Neural cell (in vitro differentiated cells): ENCODE measurements around the gene C8A.

Experiments used
- EP300 ChIP-seq: fragments of 450-650 bp; conservative IDR thresholded peaks from 2 replicates; pipeline ENCODE4 v1.6.1; 2014; ENCODE audit warnings: antibody characterized with exemption, mild to moderate bottlenecking, moderate library complexity; ENCODE audit not compliant: poor library complexity, severe bottlenecking
- MXI1 ChIP-seq: fragments of 450-650 bp; conservative IDR thresholded peaks from 2 replicates; pipeline ENCODE4 v1.6.1; 2014; ENCODE audit warnings: antibody characterized with exemption, mild to moderate bottlenecking; ENCODE audit not compliant: poor library complexity, severe bottlenecking
- POLR2AphosphoS5 ChIP-seq: IDR thresholded peaks from 2 replicates; pipeline ENCODE4 v1.6.1; 2012
- RAD21 ChIP-seq: fragments of 450-650 bp; conservative IDR thresholded peaks from 2 replicates; pipeline ENCODE4 v1.6.1; 2014; ENCODE audit warnings: antibody characterized with exemption, mild to moderate bottlenecking, moderate library complexity
- TF ChIP-seq, protein P1 (sequence below): fragments of 450-650 bp; IDR thresholded peaks from 2 replicates; pipeline ENCODE4 v1.5.1; 2014; ENCODE audit warnings: antibody characterized with exemption, mild to moderate bottlenecking, moderate library complexity; ENCODE audit not compliant: poor library complexity, severe bottlenecking
- TF ChIP-seq, protein P2 (sequence below): IDR thresholded peaks from 2 replicates; pipeline ENCODE4 v1.6.1; 2012; ENCODE audit warnings: borderline replicate concordance

DNA sequence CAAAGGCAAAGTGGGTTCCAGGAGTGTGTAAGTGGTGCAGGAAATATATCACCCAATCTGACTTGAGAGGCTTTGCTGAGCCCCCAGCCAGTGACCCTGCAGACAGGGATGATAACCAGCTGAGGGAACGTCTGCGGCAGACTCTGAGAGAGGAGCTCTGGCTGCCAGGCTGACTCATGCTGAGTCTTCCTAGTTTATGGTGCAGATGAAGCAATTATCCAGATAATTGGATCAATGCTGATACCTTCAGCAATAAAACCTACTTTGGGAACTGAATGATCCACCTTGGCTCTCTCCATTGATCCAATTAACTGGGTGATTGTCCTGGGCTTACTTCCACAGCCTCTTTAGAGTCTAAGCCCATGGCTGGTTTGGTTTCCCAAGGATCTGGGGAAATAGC lies 103.9 kb downstream of the C8A start:
- TF ChIP-seq, protein P1, sequence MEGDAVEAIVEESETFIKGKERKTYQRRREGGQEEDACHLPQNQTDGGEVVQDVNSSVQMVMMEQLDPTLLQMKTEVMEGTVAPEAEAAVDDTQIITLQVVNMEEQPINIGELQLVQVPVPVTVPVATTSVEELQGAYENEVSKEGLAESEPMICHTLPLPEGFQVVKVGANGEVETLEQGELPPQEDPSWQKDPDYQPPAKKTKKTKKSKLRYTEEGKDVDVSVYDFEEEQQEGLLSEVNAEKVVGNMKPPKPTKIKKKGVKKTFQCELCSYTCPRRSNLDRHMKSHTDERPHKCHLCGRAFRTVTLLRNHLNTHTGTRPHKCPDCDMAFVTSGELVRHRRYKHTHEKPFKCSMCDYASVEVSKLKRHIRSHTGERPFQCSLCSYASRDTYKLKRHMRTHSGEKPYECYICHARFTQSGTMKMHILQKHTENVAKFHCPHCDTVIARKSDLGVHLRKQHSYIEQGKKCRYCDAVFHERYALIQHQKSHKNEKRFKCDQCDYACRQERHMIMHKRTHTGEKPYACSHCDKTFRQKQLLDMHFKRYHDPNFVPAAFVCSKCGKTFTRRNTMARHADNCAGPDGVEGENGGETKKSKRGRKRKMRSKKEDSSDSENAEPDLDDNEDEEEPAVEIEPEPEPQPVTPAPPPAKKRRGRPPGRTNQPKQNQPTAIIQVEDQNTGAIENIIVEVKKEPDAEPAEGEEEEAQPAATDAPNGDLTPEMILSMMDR, result no peak
- TF ChIP-seq, protein P2, sequence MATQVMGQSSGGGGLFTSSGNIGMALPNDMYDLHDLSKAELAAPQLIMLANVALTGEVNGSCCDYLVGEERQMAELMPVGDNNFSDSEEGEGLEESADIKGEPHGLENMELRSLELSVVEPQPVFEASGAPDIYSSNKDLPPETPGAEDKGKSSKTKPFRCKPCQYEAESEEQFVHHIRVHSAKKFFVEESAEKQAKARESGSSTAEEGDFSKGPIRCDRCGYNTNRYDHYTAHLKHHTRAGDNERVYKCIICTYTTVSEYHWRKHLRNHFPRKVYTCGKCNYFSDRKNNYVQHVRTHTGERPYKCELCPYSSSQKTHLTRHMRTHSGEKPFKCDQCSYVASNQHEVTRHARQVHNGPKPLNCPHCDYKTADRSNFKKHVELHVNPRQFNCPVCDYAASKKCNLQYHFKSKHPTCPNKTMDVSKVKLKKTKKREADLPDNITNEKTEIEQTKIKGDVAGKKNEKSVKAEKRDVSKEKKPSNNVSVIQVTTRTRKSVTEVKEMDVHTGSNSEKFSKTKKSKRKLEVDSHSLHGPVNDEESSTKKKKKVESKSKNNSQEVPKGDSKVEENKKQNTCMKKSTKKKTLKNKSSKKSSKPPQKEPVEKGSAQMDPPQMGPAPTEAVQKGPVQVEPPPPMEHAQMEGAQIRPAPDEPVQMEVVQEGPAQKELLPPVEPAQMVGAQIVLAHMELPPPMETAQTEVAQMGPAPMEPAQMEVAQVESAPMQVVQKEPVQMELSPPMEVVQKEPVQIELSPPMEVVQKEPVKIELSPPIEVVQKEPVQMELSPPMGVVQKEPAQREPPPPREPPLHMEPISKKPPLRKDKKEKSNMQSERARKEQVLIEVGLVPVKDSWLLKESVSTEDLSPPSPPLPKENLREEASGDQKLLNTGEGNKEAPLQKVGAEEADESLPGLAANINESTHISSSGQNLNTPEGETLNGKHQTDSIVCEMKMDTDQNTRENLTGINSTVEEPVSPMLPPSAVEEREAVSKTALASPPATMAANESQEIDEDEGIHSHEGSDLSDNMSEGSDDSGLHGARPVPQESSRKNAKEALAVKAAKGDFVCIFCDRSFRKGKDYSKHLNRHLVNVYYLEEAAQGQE, result no peak
- TF ChIP-seq POLR2AphosphoS5 (no peak), RAD21 (no peak), EP300 (no peak), MXI1 (no peak)
